ENCODE data around the gene SORCS2. TPM values are rescaled to one million over a fixed set of nuclear protein-coding genes. Genes with fewer than 3 reads are reported as not detected.

The SORCS2 gene
- total RNA-seq, 1 donor from 2014 or later: 9.6 TPM

DNA sequence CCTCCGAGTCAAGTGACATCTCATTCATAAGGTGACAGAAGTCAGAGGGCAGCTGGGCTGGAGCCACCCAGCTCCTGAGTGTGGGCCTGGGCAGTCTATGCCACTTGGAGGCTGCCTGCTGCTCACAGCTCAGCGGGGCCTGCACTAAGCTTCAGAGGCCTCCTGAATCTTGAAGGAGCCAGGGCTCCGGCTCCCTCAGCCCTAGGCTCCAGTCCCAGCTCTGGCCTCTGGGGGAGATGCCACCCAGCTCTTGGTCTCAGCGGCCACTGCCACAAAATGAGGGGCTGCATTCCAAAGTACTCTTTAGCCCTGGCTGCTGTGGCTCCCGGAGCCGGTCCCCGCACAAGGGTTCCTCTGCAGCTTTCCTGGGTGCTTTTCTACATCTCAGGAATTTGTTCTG is 275.1 kb downstream of the SORCS2 start:
- DNase-seq (ENCODE audit: low spot score): no peak

- no peak for DNase-seq (ENCODE audit: low spot score)
Observed at GRCh38 chr4:7469023-7469422, 276.7 kb downstream of the SORCS2 start.

DNA sequence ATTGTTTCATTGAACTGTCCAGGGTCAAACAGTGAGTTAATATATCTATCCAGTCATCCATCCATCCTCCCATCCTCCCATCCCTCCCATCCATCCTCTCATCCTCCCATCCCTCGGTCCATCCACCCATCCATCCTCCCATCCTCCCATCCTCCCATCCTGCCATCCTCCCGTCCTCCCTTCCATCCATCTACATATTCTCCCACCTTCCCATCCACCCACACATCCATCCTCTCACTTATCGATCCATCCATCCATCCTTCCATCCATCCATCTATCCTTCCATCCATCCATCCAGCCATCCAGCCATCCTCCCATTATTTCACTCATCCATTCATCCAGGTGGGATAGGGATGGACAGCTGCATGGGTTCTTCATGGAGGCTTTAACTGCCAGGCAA is 277.8 kb downstream of the SORCS2 start:
- DNase-seq (ENCODE audit: low spot score): no peak

DNA sequence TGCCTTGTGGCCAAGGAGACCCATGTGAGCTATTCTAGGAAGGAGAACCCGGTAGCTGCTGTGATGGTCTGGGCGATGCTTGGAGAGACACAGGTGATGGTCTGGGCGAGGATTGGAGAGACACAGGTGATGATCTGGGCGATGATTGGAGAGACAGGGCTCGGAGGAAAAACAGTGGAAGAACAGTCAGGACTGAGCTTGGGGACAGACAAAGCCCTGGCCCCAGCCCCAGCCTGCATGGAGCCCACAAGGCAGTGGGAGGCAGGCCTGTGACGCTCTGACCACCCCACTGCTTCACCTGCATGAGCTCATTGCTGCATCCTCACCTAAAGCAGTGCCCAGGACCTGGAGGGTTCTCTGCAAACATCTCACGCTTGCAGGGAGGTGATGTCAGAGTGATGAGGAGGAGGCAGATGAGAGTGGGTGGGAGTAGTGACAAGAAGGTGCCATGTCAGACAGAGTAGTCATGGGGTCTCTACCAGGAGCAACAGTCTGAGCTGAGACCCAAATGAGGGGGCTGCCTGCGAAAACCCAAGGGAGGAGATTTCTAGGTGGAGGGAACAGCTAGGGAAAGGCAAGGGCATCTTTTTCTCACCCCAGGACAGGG is 278.3 kb downstream of the SORCS2 start:
- no peak for DNase-seq (ENCODE audit: low spot score)

DNA sequence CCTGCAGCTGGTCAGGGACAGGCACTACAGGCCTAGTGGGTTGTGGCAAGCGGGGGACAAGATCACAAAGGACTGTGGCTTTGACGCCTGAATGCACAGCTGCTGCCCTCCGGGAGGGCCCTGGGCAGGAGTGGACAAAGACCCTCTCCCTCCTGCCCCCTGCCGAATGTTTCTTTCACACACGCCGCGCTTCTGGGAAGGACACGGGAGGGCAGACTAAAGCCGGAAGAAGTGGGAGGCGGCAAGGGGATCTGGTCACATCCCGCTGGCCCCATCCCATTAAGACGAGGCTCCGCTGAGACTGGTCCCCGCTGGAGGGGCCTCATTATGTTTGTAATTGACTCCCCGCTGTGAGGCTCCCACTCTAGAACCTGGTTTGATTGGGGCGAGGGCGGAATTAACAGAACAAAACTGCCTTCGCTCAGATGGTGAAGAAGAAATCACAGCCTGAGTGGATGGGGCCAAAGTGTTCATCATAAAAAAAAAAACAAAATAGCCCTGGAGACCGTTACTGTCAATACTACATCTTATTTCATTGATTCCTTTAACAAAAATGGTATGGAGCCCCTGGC is 280.2 kb downstream of the SORCS2 start:
- no peak for DNase-seq (ENCODE audit: low spot score)

DNA sequence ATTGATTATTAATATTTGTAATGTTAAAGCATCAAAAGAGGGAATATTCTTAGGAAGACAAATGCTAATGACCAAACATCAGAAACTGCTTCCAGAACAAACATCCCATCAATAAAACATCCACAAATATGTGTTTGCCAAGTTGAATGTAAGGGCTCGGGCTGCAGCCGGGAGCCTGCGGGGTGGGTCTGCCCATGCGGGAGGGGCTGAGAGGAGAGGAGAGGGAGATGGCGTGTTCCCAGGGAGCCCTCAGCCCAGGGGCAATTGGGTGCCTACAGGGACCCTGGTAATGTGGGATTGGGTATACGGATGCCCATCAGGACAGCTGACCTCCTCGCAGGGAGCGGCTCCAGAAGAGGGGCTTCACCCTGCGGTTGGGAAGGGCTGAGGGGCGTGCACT is 280.7 kb downstream of the SORCS2 start:
- no peak for DNase-seq (ENCODE audit: low spot score)

- DNase-seq (ENCODE audit: low spot score): no peak
Observed at GRCh38 chr4:7474320-7474719, 282.0 kb downstream of the SORCS2 start.

DNA sequence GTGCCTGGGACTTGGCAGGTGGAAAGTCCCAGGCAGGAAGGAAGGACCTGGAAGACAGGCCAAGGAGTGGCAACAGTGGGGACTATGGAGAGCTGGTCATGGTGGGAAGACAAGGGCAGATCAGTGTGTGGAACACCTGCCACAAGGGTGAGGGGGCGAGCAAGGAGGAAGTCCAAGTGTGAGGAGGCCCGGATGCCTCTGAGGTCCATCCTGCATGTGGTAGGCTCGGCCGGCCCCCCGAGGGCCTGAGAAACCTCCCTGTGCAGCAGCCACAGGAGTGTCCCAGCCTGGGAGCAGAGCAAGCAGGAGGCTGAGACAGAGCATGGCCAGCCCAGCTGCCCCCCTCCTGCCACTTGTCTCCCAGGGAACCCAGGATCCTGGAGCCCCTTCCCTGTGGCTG is 282.9 kb downstream of the SORCS2 start:
- DNase-seq (ENCODE audit: low spot score): no peak

DNA sequence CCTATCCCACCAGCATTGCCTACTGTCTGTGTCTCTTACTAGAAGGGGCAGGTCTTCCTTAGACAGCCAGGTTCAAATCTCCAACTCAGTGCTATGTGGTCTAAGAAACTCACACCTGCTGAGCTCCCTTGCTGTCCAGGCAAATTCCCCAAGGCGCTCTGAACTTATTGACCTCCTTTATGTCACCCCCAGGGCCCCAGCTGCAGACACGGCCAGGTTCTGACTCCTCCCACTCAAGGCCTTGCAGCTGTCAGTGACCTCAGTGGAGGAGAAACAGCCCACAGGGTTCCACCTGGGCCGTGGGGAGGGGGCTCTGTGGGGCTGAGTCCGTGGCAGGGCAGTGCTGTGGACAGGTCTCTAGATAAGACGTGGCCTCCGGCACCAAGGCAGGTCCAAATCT is 284.5 kb downstream of the SORCS2 start:
- no peak for DNase-seq (ENCODE audit: low spot score)

GRCh38 chr4:7477695-7478094 is 285.4 kb downstream of the SORCS2 start:
- DNase-seq (ENCODE audit: low spot score): no peak

GRCh38 chr4:7478665-7479064 is 286.3 kb downstream of the SORCS2 start:
- DNase-seq (ENCODE audit: low spot score): no peak

DNA sequence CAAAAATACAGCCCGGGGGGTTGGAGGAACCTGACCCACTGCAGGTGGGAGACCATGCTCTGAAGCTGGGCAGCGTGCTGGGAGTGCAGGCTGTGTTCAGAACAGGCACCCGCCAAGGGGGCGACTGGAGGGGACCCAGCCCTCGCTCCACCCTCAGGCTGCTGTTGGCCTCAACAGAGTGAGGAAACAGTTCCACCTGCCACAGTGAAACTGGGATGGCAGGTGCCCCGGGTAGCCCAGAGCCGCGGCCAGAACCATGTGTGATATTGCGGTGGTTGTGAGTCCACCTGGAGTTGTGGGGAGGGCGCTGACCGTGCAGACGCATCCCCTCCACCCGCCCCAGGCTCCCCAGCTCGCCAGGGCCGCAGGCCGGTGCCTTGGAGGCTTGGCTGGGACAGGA is 288.1 kb downstream of the SORCS2 start:
- DNase-seq (ENCODE audit: low spot score): no peak

DNA sequence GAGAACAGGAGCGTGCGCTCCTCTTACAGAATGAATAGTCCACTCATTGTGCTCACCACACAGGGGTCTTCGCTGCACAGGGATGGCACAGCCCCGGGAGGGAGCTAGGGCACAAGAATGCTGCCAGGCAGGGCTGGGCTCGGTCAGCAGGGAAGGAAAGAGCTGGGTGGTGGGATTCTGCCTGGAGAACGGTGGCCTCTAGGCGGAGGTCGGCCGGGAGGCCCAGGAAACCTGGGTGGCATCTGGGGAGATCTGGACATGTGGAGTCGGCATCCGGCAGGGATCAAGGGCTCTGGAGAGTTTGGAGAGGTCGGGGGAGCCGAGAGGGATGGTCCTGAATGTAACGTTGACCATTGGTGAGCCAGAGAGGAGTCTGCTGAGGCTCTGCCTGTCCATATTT is 288.9 kb downstream of the SORCS2 start:
- DNase-seq (ENCODE audit: low spot score): no peak

- DNase-seq (ENCODE audit: low spot score): peak; percentile 15
Observed at GRCh38 chr4:7485096-7485495, 292.8 kb downstream of the SORCS2 start.

- no peak for DNase-seq (ENCODE audit: low spot score)
Observed at GRCh38 chr4:7486101-7486500, 293.8 kb downstream of the SORCS2 start.

DNA sequence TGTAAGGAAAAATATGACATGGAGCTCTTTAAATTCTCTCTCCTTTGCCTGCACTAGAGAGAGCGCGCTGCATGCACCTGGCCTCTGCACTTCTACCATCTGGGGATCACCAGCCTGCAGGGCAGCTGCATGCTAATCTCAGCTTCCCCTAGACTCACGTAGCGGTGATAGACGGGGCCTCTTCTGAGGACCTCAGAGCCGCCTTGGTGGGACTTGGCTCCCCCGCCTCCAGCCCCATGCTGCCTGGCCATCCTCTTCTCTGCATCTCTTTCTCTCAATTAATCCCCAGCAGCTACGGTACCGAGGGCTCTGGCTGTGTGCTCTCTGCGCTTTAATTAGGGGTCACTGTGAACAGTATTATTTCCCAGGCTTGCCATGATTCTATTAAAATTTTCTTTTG is 295.2 kb downstream of the SORCS2 start:
- no peak for DNase-seq (ENCODE audit: low spot score)

DNA sequence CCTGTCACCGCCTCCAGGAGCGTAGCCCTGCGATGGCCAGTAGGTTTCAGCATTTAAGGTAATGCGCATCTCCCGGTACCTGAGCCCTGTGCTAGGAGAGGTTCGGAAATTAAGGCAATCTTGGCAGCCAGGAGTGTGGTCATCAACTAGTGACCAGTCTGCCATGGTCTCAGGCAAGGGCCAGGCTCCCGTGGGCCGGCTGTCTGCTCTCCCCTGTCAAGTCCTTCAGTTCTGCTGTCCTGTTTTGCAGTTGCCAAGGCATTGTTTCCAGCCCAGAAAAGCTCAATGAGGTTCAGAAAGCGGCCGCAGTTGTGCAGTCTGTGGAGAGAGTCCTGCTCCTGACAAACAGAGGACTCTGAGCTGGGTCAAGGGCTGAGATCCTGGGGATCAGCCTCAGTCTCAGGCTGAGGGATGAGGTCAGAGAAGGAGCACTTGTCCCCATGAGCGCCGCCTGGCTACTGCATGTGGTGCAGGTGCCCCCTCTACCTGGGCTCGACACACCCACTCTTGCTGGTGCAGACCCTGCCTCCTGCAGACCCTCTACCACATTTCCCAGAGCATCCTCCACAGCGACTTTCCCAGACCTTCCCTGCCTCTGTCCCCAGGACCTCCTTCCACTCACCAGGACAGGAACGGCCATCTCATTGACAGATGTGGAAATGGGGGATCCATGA is 295.8 kb downstream of the SORCS2 start:
- no peak for DNase-seq (ENCODE audit: low spot score)

- no peak for DNase-seq (ENCODE audit: low spot score)
Observed at GRCh38 chr4:7491915-7492314, 299.6 kb downstream of the SORCS2 start.

GRCh38 chr4:7498446-7499200 is 306.3 kb downstream of the SORCS2 start:
- DNase-seq (ENCODE audit: low spot score): no peak

DNA sequence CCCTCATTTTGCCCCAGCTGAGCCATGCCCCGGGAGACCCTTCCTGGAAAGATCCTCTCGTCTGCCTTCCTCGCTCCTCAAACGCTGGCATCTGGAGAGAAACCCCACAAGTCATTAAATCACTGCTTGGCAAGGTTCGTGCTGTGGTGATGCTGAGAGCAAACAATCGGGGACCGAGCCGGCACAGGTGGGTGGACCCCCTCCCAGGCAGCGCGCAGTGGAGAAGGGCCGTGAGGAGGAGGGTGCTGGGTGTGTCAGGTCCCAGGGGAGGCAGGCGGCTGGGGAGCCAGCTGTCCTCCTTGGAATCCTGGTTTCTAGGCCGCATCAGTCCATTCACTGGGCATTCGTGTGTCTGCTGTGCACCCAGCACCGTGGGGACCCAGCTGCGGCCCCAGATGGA is 307.3 kb downstream of the SORCS2 start:
- DNase-seq (ENCODE audit: low spot score): no peak

- DNase-seq (ENCODE audit: low spot score): no peak
Observed at GRCh38 chr4:7500404-7500803, 308.1 kb downstream of the SORCS2 start.

DNA sequence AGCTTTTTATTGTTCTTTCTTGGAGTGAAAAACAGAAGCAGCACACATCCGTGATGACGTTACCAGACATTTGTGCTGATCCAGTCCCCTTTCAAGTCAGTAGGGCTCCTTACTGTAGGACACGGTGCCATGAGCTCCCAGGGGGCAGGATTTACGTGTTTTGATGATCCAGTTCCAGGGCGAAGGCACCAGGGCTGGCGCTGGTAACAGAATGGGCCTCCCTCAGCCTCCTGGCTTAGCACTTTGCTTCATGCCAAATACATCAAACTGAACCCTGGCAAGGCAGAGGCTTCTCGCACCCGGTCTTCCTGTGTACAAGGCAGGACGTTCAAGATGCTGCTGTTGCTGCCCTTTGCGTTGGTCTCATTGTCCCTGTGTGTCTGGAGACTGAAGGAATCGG is 309.0 kb downstream of the SORCS2 start:
- DNase-seq (ENCODE audit: low spot score): no peak

DNA sequence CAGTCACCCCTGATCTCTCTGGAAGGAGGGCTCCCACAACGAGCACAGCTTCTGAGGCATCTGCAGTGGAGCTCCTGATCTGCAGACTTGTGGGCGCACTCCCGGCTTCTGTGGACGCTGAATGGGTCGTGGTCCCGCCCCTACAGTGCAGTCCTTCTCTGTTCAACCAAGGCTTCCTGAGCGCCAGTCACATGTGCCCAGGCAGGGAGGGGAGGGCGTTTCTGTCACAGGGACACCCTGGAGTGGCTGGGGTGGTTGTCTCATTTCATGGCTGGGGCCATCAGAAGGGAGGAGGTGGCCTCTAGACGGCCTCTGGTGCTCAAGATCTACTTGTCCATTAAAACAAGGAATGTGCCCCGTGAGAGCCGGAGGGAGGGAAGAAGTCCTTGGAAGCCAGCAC is 309.5 kb downstream of the SORCS2 start:
- no peak for DNase-seq (ENCODE audit: low spot score)

Measured in umbilical cord (tissue), 2 donors.